ENCODE results near the gene CKMT2. TPM values are rescaled to one million over a fixed set of nuclear protein-coding genes. Genes with fewer than 3 reads are reported as not detected.

CKMT2 gene
- total and polyA plus RNA-seq, 2 donors (not counting 3 experiments of a cell fraction or from before 2014, with no cell fraction given), result not detected

- POLR2A ChIA-PET, result no interaction called here
- dilution Hi-C loops (cut with MboI; ENCODE audit: extremely low pct_ligation_motif_present, low sequenced_read_pairs) (no loop called here), intact Hi-C loops (cut with micrococcal nuclease) (no loop called here)
- Histone ChIP-seq H3K79me2 (ENCODE audit: control insufficient read depth, insufficient read depth, low read length) (no peaks in the 10 kb centered on the region), H3K9me1 (replicated peaks; ENCODE audit: control insufficient read depth, extremely low read depth, insufficient read depth, low read length) (no peaks in the 10 kb centered on the region), H3K4me3 (replicated peaks in 1 of 3; ENCODE audit: insufficient read depth in 1 of 3, low read depth in 1 of 3, low read length in 3 of 3) (no peak overlapping the region), H3K9me3 (replicated peaks; ENCODE audit: control insufficient read depth, insufficient read depth, low read length) (no peaks in the 10 kb centered on the region), H2AFZ (ENCODE audit: low read depth, low read length) (no peak overlapping the region), H3K36me3 (ENCODE audit: control insufficient read depth in 2 of 2, extremely low read depth in 1 of 2, insufficient read depth in 2 of 2, low read length in 2 of 2) (peaks cover 0 to 7% of the 10 kb centered on the region in 2 experiments), H3K4me2 (ENCODE audit: insufficient read depth, low read length) (no peak overlapping the region), H3K9ac (replicated peaks; ENCODE audit: extremely low read depth, insufficient read depth, low read length) (no peak overlapping the region), H3K4me1 (ENCODE audit: control insufficient read depth, extremely low read depth, insufficient read depth, low read length) (no peaks in the 10 kb centered on the region), H4K20me1 (replicated peaks; ENCODE audit: control insufficient read depth, extremely low read depth, insufficient read depth, low read length) (no peaks in the 10 kb centered on the region), H3K27ac (ENCODE audit: insufficient read depth, low read depth, low read length) (no peak overlapping the region), H3K27me3 (ENCODE audit: control insufficient read depth in 2 of 2, insufficient read depth in 2 of 2, low read length in 2 of 2) (no peaks in the 10 kb centered on the region)
- DNase-seq (ENCODE audit: low read depth, low spot score) (no peak), FAIRE-seq (no peak)
- TF ChIP-seq MAX (IDR thresholded peaks at IDR 0.05; ENCODE audit: insufficient read depth, insufficient read length), result no peak
- no peak for TF ChIP-seq EZH2 (IDR thresholded peaks at IDR 0.05; ENCODE audit: borderline replicate concordance, low read depth, low read length, severe bottlenecking)
- TF ChIP-seq, protein P1, sequence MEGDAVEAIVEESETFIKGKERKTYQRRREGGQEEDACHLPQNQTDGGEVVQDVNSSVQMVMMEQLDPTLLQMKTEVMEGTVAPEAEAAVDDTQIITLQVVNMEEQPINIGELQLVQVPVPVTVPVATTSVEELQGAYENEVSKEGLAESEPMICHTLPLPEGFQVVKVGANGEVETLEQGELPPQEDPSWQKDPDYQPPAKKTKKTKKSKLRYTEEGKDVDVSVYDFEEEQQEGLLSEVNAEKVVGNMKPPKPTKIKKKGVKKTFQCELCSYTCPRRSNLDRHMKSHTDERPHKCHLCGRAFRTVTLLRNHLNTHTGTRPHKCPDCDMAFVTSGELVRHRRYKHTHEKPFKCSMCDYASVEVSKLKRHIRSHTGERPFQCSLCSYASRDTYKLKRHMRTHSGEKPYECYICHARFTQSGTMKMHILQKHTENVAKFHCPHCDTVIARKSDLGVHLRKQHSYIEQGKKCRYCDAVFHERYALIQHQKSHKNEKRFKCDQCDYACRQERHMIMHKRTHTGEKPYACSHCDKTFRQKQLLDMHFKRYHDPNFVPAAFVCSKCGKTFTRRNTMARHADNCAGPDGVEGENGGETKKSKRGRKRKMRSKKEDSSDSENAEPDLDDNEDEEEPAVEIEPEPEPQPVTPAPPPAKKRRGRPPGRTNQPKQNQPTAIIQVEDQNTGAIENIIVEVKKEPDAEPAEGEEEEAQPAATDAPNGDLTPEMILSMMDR (IDR thresholded peaks at IDR 0.05; ENCODE audit: extremely low read depth in 1 of 2, insufficient read depth in 1 of 2, low read depth in 1 of 2, low read length in 2 of 2), result no peak
- TF ChIP-seq GATA2 (IDR thresholded peaks at IDR 0.05; ENCODE audit: insufficient read depth, insufficient read length, low read depth, low read length), result no peak
- no peak for TF ChIP-seq JUN (IDR thresholded peaks at IDR 0.05; ENCODE audit: borderline replicate concordance, insufficient read depth, insufficient read length, low read depth)
- TF ChIP-seq FOS (IDR thresholded peaks at IDR 0.05; ENCODE audit: borderline replicate concordance, insufficient read depth, low read length), result no peak
- TF ChIP-seq POLR2A (IDR thresholded peaks at IDR 0.05; ENCODE audit: low read depth, low read length), result no peak
- no peak for TF ChIP-seq MYC (IDR thresholded peaks at IDR 0.05; ENCODE audit: low read depth, low read length)
- no peak for TF ChIP-seq POLR2AphosphoS5 (IDR thresholded peaks at IDR 0.05; ENCODE audit: insufficient read depth, low read depth, low read length)
- BruUV-seq (replicated peaks), result no TSS peak
- CTCF ChIA-PET, result interaction anchor here (0.9 to 2.0 kb wide), 3 partner anchors 11 to 69 kb away, joined by 3 to 6 read pairs (median 4); partner anchors contain the start of gene ZCCHC9
Measured at GRCh38 chr5:81313278-81313677, 80.2 kb downstream of the CKMT2 start.
